CD4-positive, alpha-beta T cell (primary cell): ENCODE data around the gene MLYCD. TPM values are rescaled to one million over a fixed set of nuclear protein-coding genes. Genes with fewer than 3 reads are reported as not detected.

Source experiments
- ATAC-seq: fragments of 200-7000 bp; cut with Tn5 transposase; one replicate; pipeline ENCODE4 v1.10.0; 2022; ENCODE audit warnings: mild to moderate bottlenecking; ENCODE audit not compliant: poor library complexity
- CTCF ChIA-PET: fragments of 350-600 bp; sonication (Branson Sonifier 250); formaldehyde crosslinking; loops from one replicate; lab custom pipeline; 2021; ENCODE audit warnings: antibody characterized with exemption, inconsistent platforms; lab: Charles Lee
- POLR2A ChIA-PET: fragments of 350-600 bp; sonication (Branson Sonifier 250); formaldehyde crosslinking; loops from one replicate; lab custom pipeline; 2021; ENCODE audit warnings: antibody characterized with exemption, inconsistent platforms; lab: Charles Lee
- DNase-seq, 14 experiments: peaks; one replicate each; pipeline ENCODE4 v3.0.0-alpha.2; 2013 to 2020; ENCODE audit warnings: mixed read lengths in 2 of 14
- H3K27ac ChIP-seq, 2 donors: one replicate each; pipeline versions ENCODE4 v1.5.1 to v1.7.0; 2013; ENCODE audit warnings: low read length in 2 of 2, low read depth in 1 of 2, mild to moderate bottlenecking in 1 of 2
- H3K27me3 ChIP-seq, 2 experiments: 1 replicate in 1 of 2; 2 replicates in 1 of 2; pipeline versions ENCODE4 v1.6.1 to v1.7.0; 2013; ENCODE audit warnings: low read length in 2 of 2, control low read depth in 1 of 2, mild to moderate bottlenecking in 1 of 2, moderate library complexity in 1 of 2; ENCODE audit not compliant: insufficient read depth in 2 of 2, control insufficient read depth in 1 of 2
- H3K36me3 ChIP-seq: one replicate; pipeline ENCODE4 v1.6.1; 2013; ENCODE audit warnings: low read length, control low read depth; ENCODE audit not compliant: insufficient read depth
- H3K4me1 ChIP-seq: one replicate; pipeline ENCODE4 v1.6.1; 2013; ENCODE audit warnings: low read length, control low read depth; ENCODE audit not compliant: insufficient read depth
- H3K4me3 ChIP-seq: one replicate; pipeline ENCODE4 v1.5.1; 2013; ENCODE audit warnings: mild to moderate bottlenecking, low read length, moderate library complexity
- H3K9me3 ChIP-seq, 2 experiments: 1 replicate in 1 of 2; 2 replicates in 1 of 2; pipeline versions ENCODE4 v1.6.1 to v1.7.0; 2013; ENCODE audit warnings: low read length in 2 of 2, mild to moderate bottlenecking in 2 of 2, control low read depth in 1 of 2, moderate library complexity in 1 of 2; ENCODE audit not compliant: control insufficient read depth in 1 of 2, insufficient read depth in 1 of 2
- H3K27ac Mint-ChIP-seq: one replicate; pipeline ENCODE4 v1.8.0; 2020; ENCODE audit warnings: mixed read lengths
- H3K27me3 Mint-ChIP-seq: one replicate; pipeline ENCODE4 v1.8.0; 2021; ENCODE audit warnings: mixed read lengths
- H3K36me3 Mint-ChIP-seq: one replicate; pipeline ENCODE4 v1.8.0; 2021; ENCODE audit warnings: low read depth, mixed read lengths
- H3K4me1 Mint-ChIP-seq: one replicate; pipeline ENCODE4 v1.8.0; 2021; ENCODE audit warnings: low read depth, mixed read lengths
- H3K4me3 Mint-ChIP-seq: one replicate; pipeline ENCODE4 v1.8.0; 2020; ENCODE audit warnings: mild to moderate bottlenecking, mixed read lengths
- H3K9me3 Mint-ChIP-seq: one replicate; pipeline ENCODE4 v1.8.0; 2020; ENCODE audit warnings: mixed read lengths
- CTCF ChIP-seq: fragments of 200-600 bp; IDR thresholded peaks from one replicate; pipeline ENCODE4 v1.8.0; 2022; ENCODE audit warnings: antibody characterized with exemption, mild to moderate bottlenecking
- intact Hi-C, 2 experiments: fragments of 100-400 bp; cut with DNase I in 1 of 2; cut with micrococcal nuclease in 1 of 2; formaldehyde crosslinking; loops; one replicate each; pipeline versions ENCODE4 v1.15.1 to v1.9.0; 2023 to 2025; cut with DNase I, micrococcal nuclease
- total RNA-seq, 174 experiments: library from RNA in 2 of 174; stranded (reverse) in 2 of 174; gene quantifications; one replicate each; pipeline ENCODE4 v1.2.3 and lab custom pipeline; 2021 to 2026

Gene MLYCD
- total RNA-seq, 2 experiments from 2014 or later = 4.7 to 5.3 TPM

GRCh38 chr16:83913245-83913633 lies 14.3 kb downstream of the MLYCD start:
- Mint-ChIP-seq H3K9me3 (no peaks in the 10 kb centered on the region), H3K36me3 (peaks cover 84% of the 10 kb centered on the region), H3K27ac (no peak overlapping the region), H3K4me3 (no peak overlapping the region), H3K4me1 (peaks cover 4% of the 10 kb centered on the region), H3K27me3 (no peaks in the 10 kb centered on the region)
- Histone ChIP-seq H3K36me3 (peaks cover 76% of the 10 kb centered on the region), H3K27me3 (no peaks in the 10 kb centered on the region), H3K4me3 (no peak overlapping the region), H3K4me1 (no peaks in the 10 kb centered on the region), H3K27ac (no peak overlapping the region), H3K9me3 (no peaks in the 10 kb centered on the region)
- TF ChIP-seq CTCF = no peak
- intact Hi-C loops = no loop called here
- POLR2A ChIA-PET = no interaction called here
- CTCF ChIA-PET = no interaction called here
- ATAC-seq = no peak
- no peak for DNase-seq

GRCh38 chr16:83914091-83914710 lies 15.3 kb downstream of the MLYCD start:
- ATAC-seq = no peak
- no peaks in the 10 kb centered on the region for H3K4me1 ChIP-seq
- no peak overlapping the region for H3K4me3 ChIP-seq
- no peak overlapping the region for H3K27ac ChIP-seq
- Mint-ChIP-seq H3K9me3 (no peaks in the 10 kb centered on the region), H3K27me3 (no peaks in the 10 kb centered on the region), H3K36me3 (peaks cover 84% of the 10 kb centered on the region), H3K4me1 (peaks cover 4% of the 10 kb centered on the region), H3K4me3 (no peak overlapping the region), H3K27ac (no peak overlapping the region)
- no peak for DNase-seq
- peaks cover 78% of the 10 kb centered on the region for H3K36me3 ChIP-seq
- TF ChIP-seq CTCF = no peak
- ChIA-PET POLR2A (no interaction called here), CTCF (interaction anchor here (1.1 kb wide), 1 partner anchor 13 kb away, joined by 3 read pairs; no protein-coding TSS in a partner anchor)
- no peaks in the 10 kb centered on the region for H3K9me3 ChIP-seq
- no peaks in the 10 kb centered on the region for H3K27me3 ChIP-seq
- intact Hi-C loops = no loop called here

DNA sequence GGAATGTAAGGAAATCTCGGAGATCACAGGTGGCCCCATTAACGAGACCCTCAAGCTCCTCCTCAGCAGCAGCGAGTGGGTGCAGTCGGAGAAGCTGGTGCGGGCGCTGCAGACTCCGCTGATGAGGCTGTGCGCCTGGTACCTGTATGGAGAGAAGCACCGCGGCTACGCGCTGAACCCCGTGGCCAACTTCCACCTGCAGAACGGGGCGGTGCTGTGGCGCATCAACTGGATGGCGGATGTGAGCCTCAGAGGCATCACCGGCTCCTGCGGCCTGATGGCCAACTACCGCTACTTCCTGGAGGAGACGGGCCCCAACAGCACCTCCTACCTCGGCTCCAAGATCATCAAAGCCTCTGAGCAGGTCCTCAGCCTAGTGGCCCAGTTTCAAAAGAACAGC lies 16.2 kb downstream of the MLYCD start:
- Mint-ChIP-seq H3K27me3 (no peaks in the 10 kb centered on the region), H3K27ac (no peak overlapping the region), H3K4me3 (no peak overlapping the region), H3K9me3 (no peaks in the 10 kb centered on the region), H3K36me3 (peaks cover 84% of the 10 kb centered on the region), H3K4me1 (peaks cover 4% of the 10 kb centered on the region)
- H3K27me3 ChIP-seq = no peaks in the 10 kb centered on the region
- no peak for TF ChIP-seq CTCF
- H3K36me3 ChIP-seq = peaks cover 79% of the 10 kb centered on the region
- DNase-seq (no peak), ATAC-seq (no peak)
- ChIA-PET POLR2A (no interaction called here), CTCF (interaction anchor here (1.1 kb wide), 1 partner anchor 12 kb away, joined by 3 read pairs; no protein-coding TSS in a partner anchor)
- no peaks in the 10 kb centered on the region for H3K9me3 ChIP-seq
- H3K27ac ChIP-seq = no peak overlapping the region
- no peaks in the 10 kb centered on the region for H3K4me1 ChIP-seq
- H3K4me3 ChIP-seq = no peak overlapping the region
- intact Hi-C loops = no loop called here
